Activated CD8-positive, alpha-beta T cell treated with anti-CD3 and anti-CD28 coated beads for 36 hours (primary cell): ENCODE results near the gene ARMC9. TPM values are rescaled to one million over a fixed set of nuclear protein-coding genes. Genes with fewer than 3 reads are reported as not detected.

ENCODE experiments used
- ATAC-seq: fragments of 200-7000 bp; cut with Tn5 transposase; one replicate; pipeline ENCODE4 v1.10.0; 2021; ENCODE audit warnings: mild to moderate bottlenecking, moderate library complexity
- CTCF ChIA-PET: fragments of 350-600 bp; sonication (Branson Sonifier 250); formaldehyde crosslinking; loops from one replicate; lab custom pipeline; 2021; ENCODE audit warnings: antibody characterized with exemption; lab: Charles Lee
- POLR2A ChIA-PET: fragments of 350-600 bp; sonication (Branson Sonifier 250); formaldehyde crosslinking; loops from one replicate; lab custom pipeline; 2021; ENCODE audit warnings: antibody characterized with exemption; lab: Charles Lee
- DNase-seq: peaks from one replicate; pipeline ENCODE4 v3.0.0-alpha.2; 2020
- H3K27ac Mint-ChIP-seq: one replicate; pipeline ENCODE4 v1.8.0; 2021; ENCODE audit warnings: mild to moderate bottlenecking, mixed read lengths
- H3K27me3 Mint-ChIP-seq: one replicate; pipeline ENCODE4 v1.8.0; 2021; ENCODE audit warnings: mixed read lengths
- H3K36me3 Mint-ChIP-seq: one replicate; pipeline ENCODE4 v1.8.0; 2021; ENCODE audit warnings: low read depth, mixed read lengths
- H3K4me1 Mint-ChIP-seq: one replicate; pipeline ENCODE4 v1.8.0; 2021; ENCODE audit warnings: low read depth, mixed read lengths
- H3K4me3 Mint-ChIP-seq: one replicate; pipeline ENCODE4 v1.8.0; 2021; ENCODE audit warnings: mild to moderate bottlenecking, moderate library complexity, mixed read lengths
- H3K9me3 Mint-ChIP-seq: one replicate; pipeline ENCODE4 v1.8.0; 2021; ENCODE audit warnings: mixed read lengths
- intact Hi-C: fragments of 100-400 bp; cut with micrococcal nuclease; formaldehyde crosslinking; loops from one replicate; pipeline ENCODE4 v1.10.0; 2022
- total RNA-seq, 2 experiments: library from RNA; stranded (reverse); gene quantifications; one replicate each; pipeline ENCODE4 v1.2.3, GENCODE V29; 2021
- TF ChIP-seq, protein P1 (sequence below): fragments of 200-600 bp; IDR thresholded peaks from one replicate; pipeline ENCODE4 v1.8.0; 2022; ENCODE audit warnings: antibody characterized with exemption, mild to moderate bottlenecking

ARMC9 gene
- total RNA-seq, 2 experiments from 2014 or later: 2.0 to 2.2 TPM

DNA sequence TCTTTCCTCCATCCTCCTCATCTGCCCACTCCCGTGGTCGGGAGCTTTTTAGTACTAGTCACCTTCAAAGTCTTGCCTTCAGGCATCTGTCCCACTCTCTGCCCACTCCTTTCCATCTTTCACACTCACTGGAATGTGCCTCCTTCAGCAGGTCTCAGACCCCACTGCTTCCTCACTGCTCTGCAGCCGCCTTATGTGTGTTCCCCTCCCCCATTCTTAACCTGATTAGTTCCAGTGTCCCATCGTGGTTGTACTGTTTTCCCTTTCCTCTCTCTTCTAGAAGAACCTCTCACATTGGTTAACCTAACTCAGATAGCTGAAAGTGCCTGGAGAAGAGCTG lies 3.0 kb downstream of the ARMC9 start:
- TF ChIP-seq, protein P1, sequence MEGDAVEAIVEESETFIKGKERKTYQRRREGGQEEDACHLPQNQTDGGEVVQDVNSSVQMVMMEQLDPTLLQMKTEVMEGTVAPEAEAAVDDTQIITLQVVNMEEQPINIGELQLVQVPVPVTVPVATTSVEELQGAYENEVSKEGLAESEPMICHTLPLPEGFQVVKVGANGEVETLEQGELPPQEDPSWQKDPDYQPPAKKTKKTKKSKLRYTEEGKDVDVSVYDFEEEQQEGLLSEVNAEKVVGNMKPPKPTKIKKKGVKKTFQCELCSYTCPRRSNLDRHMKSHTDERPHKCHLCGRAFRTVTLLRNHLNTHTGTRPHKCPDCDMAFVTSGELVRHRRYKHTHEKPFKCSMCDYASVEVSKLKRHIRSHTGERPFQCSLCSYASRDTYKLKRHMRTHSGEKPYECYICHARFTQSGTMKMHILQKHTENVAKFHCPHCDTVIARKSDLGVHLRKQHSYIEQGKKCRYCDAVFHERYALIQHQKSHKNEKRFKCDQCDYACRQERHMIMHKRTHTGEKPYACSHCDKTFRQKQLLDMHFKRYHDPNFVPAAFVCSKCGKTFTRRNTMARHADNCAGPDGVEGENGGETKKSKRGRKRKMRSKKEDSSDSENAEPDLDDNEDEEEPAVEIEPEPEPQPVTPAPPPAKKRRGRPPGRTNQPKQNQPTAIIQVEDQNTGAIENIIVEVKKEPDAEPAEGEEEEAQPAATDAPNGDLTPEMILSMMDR: no peak
- H3K4me1 Mint-ChIP-seq: peaks cover 13% of the 10 kb centered on the region
- no peaks in the 10 kb centered on the region for H3K9me3 Mint-ChIP-seq
- ATAC-seq (no peak), DNase-seq (no peak)
- H3K36me3 Mint-ChIP-seq: no peaks in the 10 kb centered on the region
- intact Hi-C loops: no loop called here
- H3K27ac Mint-ChIP-seq: no peak overlapping the region
- no peak overlapping the region for H3K4me3 Mint-ChIP-seq
- ChIA-PET POLR2A (no interaction called here), CTCF (no interaction called here)
- H3K27me3 Mint-ChIP-seq: no peaks in the 10 kb centered on the region

DNA sequence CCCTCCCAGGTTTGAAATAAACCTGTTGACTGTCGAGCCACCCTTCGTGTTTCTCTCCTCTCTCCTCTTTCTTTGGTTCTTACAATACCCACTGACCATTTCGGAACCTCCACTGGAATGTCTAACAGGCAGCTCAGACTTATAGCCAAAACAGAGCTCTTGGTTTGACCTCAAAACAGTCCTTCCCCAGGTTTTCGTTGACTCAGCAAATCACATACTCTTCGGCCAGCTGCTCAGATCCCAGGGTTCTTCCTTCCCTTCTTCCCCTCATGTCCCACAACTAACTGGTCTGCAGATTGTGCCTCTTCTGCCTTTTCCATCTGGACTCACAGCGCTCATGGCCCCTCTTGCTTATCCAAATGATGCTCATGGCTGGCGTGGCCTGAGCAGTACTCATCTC lies 4.7 kb downstream of the ARMC9 start:
- DNase-seq (no peak), ATAC-seq (no peak)
- H3K27me3 Mint-ChIP-seq: no peaks in the 10 kb centered on the region
- TF ChIP-seq, protein P1: no peak
- H3K4me1 Mint-ChIP-seq: peaks cover 9% of the 10 kb centered on the region
- ChIA-PET POLR2A (no interaction called here), CTCF (no interaction called here)
- no peaks in the 10 kb centered on the region for H3K9me3 Mint-ChIP-seq
- no peaks in the 10 kb centered on the region for H3K36me3 Mint-ChIP-seq
- intact Hi-C loops: no loop called here
- no peak overlapping the region for H3K27ac Mint-ChIP-seq
- H3K4me3 Mint-ChIP-seq: no peak overlapping the region

DNA sequence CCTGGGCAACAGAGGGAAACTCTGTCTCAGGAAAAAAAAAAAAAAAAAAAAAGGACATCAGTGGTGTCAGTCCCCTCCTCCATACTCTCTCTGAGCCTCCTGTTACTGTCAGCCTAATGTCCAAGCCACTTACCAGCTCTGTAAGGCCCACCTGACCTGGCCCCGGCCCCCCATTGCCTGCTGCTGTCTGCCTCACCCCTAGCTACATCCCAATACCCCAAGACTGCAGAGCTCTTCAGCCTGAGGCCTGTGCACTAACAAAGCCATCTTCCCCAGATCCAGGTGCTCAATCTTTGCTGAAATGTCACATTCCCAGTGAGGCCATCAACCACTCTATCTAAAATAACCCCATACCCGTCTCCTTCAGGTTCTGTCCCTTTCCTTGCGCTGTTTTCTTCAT lies 5.7 kb downstream of the ARMC9 start:
- intact Hi-C loops: no loop called here
- H3K36me3 Mint-ChIP-seq: no peaks in the 10 kb centered on the region
- DNase-seq (no peak), ATAC-seq (no peak)
- no peak overlapping the region for H3K4me3 Mint-ChIP-seq
- no peaks in the 10 kb centered on the region for H3K27me3 Mint-ChIP-seq
- CTCF ChIA-PET: no interaction called here
- H3K4me1 Mint-ChIP-seq: peaks cover 6% of the 10 kb centered on the region
- POLR2A ChIA-PET: no interaction called here
- no peaks in the 10 kb centered on the region for H3K9me3 Mint-ChIP-seq
- TF ChIP-seq, protein P1: no peak
- H3K27ac Mint-ChIP-seq: no peak overlapping the region

DNA sequence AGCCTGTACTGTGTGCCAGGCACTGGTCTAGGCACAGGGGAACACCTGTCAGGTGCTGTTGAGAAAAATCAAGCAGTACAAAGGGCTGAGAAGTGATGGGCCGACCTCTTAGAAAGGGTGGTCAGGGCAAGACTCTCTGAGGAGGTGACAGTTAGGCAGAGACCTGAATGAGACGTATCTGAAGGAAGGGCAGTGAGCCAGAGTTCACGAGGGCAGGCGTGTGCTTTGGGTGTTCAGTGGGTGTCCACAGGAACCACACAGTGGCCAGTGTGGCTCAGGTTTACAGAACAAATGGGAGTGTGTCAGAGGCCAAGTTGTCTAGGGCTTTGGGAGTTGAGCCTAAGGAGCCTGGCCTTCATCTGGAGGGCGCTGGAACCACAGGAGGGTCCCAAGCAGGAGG lies 6.2 kb downstream of the ARMC9 start:
- no peaks in the 10 kb centered on the region for H3K9me3 Mint-ChIP-seq
- no peak overlapping the region for H3K27ac Mint-ChIP-seq
- no peaks in the 10 kb centered on the region for H3K27me3 Mint-ChIP-seq
- H3K36me3 Mint-ChIP-seq: no peaks in the 10 kb centered on the region
- H3K4me1 Mint-ChIP-seq: peaks cover 4% of the 10 kb centered on the region
- POLR2A ChIA-PET: no interaction called here
- DNase-seq (no peak), ATAC-seq (no peak)
- CTCF ChIA-PET: no interaction called here
- TF ChIP-seq, protein P1: no peak
- intact Hi-C loops: no loop called here
- H3K4me3 Mint-ChIP-seq: no peak overlapping the region

DNA sequence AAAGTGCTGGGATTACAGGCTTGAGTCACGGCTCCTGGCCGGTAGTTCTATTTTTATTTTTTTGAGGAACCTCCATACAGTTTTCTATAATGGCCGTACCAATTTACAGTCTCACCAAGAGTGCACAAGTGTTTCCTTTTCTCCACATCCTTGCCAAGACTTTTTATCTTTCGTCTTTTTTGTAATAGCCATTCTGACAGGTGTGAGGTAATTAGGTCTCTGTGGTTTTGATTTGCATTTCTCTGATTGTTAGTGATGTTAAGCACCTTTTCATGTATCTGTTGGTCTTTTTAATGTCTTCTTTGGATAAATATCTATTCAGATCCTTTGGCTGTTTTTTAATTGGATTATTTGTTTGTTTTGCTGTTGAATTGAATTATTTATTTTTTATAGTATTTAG lies 9.3 kb downstream of the ARMC9 start:
- Mint-ChIP-seq H3K9me3 (no peaks in the 10 kb centered on the region), H3K36me3 (no peaks in the 10 kb centered on the region), H3K27me3 (no peaks in the 10 kb centered on the region), H3K4me3 (no peak overlapping the region), H3K4me1 (no peaks in the 10 kb centered on the region), H3K27ac (no peak overlapping the region)
- DNase-seq (no peak), ATAC-seq (no peak)
- TF ChIP-seq, protein P1: no peak
- CTCF ChIA-PET: no interaction called here
- POLR2A ChIA-PET: no interaction called here
- intact Hi-C loops: no loop called here
